HG03025 (cell line): Measurements from ENCODE around the gene LPAR5.
"Not testable (repeated sequence)": the region's sequence is repeated elsewhere in the genome, so short reads cannot be mapped to it uniquely, and the experiment has no call there.

Experiments
- ATAC-seq: cut with Tn5 transposase; IDR thresholded peaks from one replicate; pipeline ENCODE4 v1.9.1; 2021; ENCODE audit warnings: mild to moderate bottlenecking, moderate library complexity; ENCODE audit not compliant: unreplicated experiment, low FRiP score

LPAR5 gene

DNA sequence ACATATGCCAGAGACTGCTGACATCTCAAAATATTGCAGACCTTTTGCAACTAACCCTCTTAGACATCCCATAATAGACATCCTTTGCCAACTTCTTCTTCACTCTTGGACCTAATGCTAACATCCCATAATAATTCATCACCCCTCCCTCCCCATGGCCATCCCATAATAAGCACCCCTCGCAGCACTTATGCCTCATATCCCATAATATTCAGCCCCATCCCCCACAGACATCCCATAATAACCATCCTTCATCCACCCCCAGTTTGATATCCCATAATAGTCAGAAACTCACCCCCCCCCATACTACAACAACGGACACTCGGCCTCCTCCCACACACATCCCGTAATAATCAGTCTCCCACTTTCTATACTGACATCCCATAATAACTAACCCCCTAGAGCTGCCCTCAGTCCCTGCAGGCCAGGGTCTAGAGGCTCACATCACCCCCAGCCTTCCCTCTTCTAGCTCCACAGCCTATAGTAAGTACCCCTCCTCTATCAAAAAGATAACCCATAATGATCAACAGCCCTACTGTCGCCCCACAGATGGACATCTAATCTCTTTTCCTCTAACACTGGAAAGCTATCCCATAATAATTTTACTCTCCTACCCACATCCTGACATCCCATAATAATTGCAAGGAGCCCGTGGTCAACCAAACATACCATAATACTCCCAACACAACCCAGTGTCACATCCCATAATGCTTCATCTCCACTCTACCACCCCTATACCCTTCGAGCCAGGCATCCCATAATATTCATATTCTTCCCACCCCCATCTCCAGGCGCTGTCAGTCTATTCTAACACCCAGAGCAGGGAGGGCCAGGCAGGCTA is 27.8 kb downstream of the LPAR5 start:
- ATAC-seq = no peak

DNA sequence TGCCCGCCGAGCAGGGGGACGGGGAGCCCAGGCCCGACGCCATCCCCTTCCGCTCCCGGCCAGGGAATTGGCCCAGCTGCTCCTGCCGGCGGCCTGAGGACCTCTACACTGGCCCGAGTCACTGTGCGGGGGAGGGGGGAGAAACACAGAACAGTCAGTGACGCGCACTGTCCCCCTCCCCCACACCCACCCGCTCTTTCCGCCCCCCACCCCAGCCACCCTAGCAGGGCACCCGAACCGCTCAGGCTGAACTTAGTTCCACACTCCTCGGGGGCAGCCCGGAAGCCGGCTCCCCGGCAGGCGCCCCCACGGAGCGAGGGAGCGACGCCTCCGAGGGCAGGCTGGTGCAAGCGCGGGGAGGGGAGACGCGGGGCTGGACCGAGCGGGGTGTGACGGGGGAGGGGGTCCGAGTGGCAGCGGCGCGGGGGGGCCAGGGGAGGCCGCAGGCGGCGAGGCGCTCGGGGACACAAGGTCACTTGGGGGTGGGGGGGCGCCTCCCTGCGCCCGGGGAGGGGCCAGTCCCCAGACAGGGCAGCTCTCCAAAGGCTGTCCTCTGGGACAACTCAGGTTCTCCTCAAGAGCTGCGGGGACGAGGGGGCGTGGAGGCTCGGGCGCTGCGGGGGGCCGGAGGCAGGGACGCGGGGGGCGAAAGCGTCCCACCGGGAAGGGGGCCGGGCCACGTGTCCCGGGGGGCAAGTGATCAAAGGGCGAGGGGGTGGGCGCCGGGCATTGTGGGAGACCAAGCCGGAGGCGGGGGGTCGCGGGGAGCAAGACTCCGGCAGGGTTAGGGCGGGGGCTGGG is 29.2 kb downstream of the LPAR5 start:
- ATAC-seq = no peak

DNA sequence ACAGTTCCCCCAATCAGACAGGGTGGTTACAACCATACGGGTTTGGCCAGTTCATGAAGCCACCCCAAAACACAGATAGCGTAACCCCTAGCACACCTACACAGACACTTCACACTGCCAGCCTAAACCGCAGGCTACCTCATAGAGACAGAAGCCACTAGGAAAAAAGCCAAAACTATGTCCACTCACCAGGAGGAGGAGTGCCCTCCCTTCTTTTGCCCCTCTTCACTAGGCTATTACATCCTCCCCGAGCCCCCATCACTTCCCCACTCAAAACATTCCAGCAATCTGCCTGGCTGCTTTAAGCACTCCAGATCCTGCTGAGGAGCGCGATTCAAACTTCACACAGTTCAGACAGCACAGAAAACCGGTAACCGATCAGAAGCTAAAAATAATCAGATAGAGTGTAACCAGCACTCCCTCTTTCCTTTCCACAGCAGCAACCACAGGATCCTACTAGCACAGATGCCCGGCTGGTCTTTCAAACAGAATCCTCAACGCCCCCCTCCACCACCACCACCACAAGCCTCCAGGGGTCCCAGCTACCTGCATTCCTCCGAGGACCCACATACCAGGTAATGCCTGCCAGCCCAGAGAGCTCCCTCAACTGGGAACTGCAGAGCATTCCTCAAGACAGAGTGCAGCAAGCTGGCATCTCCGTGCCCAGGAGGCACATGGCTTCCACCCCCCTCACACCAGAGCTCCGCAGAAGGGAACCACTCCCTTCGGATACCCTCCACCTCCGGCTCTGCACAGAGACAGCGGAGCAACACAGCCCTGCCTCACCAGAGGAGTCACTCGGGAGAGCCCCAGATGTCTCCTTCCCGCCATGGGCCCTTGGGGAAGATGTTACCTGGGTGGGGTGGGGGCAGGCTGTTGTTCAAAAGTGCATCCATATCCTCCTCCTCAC is 30.1 kb downstream of the LPAR5 start:
- no peak for ATAC-seq

DNA sequence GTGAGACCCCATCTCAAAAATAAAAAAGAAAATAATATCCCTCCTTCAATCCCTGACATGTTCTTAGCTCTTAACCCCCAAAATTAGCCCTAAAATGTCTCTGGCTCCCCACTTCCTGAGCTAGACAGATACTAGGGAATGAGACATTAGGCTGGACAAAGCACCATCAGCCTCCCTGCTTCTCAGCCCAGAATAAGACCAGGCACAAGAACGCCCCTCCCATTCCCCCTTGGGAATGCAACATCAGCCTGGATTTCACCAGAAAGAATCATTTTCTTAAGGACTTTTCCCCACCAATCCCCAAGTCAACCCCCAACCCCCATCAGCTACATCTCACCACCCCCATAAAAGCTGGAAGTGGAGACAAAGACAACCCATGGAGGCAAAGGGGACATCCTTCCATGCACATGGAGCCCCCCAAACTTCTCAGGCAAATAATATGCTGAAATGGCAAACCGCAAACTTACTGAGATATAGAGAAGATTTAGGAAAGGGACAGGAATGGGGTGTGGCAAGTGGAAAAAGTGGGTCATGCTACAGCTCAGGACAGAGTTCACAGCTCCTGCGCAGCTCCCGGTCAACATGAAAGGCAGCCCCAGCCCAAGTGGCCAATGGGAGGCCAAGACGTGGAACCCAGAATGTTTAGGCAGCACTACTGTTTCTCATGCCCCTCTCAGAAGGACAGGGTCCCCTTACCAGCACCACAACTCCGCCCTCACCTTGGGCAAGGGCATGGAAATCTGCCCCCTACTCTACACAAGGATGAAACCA is 31.3 kb downstream of the LPAR5 start:
- no peak for ATAC-seq

DNA sequence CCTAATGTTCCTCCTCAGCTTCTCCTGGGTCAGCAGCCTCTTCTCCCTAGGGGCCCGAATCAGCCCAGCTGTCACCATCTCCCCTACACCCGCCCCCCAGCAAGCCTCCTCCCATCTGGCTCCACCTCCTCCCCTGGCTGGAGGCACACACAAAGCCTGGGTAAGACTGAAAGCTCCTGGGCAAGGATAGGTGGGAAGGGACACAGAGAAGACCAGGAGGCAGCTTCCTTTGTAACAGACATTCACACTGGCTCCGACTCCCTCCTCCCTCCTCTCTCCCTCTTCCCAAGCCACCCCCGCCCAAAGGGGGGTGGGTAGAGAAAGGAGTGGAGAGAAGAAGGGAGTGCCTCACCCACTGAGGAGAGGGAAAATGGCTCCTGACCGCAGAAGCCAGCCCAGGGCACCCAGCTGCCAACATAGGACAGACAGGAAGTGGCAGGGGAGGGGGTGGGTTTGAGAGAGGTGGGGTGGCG is 32.6 kb downstream of the LPAR5 start:
- no peak for ATAC-seq

DNA sequence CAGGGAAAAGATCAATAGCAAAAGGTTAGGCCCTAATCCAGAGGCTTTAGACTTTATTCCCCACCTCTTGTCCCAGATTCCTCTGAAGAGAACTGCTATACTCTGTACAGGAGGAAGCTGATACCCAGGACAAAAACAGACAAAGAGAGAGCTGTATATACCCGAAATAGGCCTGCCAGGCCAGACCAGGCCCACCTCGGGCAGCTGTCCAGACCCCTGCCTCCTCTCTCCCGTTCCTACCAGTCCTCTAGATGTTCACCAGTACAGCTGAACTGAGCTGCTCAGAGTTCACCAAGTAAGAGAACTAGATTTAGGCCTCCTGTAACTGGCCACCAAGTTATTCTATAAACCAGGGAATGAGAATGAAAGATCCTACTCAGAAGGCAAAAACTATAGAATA is 33.2 kb downstream of the LPAR5 start:
- ATAC-seq = no peak

DNA sequence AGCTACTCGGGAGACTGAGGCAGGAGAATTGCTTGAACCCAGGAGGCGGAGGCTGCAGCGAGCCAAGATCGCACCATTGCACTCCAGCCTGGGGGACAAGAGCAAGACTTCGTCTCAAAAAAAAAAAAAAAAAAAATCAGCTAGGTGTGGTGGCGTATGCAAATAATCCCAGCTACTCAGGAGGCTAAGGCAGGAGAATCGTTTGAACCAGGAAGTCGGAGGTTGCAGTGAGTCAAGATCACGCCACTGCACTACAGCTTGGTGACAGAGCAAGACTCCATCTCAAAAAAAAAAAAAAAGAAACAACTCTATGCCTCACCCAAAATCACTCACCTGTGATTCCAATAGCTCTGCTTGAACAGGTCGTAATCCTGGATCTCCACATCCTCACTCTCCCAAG is 40.1 kb downstream of the LPAR5 start:
- not testable (repeated sequence) for ATAC-seq

DNA sequence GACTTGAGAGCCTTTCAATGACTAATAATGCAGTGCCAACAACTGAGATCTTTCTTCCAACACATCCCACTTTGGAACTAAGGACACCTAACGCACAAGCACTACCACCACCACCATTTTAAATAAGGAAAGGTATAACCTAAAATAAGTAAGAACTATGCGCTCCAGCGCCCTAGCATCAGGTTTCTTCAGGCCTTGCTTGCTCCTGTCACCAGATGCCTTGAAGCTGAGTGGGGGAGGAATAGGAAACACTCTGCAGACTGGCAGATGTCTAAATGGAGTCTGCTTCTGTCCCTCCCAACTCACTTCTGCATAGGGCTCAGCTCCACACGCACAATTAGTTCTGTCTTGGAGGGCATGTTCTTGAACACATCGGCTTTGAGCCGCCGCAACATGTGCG is 43.7 kb downstream of the LPAR5 start:
- ATAC-seq = no peak

DNA sequence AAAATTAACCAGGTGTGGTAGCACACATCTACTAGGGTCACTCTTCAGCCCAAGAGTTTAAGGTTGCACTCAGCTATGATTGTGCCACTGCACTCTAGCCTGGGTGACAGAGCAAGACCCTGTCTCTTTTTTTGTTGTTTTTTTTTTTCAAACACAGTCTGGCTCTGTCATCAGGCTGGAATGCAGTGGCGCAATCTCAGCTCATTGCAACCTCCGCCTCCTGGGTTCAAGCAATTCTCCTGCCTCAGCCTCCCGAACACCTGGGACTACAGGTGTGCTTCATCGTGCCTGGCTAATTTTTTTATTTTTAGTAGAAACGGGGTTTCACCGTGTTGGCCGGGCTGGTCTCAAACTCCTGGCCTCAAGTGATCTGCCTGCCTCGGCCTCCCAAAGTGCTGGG is 49.2 kb downstream of the LPAR5 start:
- not testable (repeated sequence) for ATAC-seq

DNA sequence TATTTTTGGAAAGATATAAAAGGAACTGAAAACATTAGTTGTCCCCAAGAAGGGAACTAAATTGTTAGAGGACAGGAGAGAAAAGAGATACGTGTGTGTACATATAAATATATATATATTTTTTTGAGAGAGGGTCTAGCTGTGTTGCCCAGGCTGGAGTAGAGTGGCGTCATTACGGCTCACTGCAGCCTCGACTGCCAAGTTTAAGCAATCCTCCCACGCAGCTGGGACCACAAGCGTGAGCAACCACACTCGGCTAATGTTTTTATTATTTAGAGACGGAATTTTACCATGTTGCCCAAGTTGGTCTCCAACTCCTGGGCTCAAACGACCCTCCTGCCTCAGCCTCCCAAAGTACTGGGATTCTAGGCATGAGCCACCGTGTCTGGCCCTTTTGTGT is 51.5 kb downstream of the LPAR5 start:
- no peak for ATAC-seq

DNA sequence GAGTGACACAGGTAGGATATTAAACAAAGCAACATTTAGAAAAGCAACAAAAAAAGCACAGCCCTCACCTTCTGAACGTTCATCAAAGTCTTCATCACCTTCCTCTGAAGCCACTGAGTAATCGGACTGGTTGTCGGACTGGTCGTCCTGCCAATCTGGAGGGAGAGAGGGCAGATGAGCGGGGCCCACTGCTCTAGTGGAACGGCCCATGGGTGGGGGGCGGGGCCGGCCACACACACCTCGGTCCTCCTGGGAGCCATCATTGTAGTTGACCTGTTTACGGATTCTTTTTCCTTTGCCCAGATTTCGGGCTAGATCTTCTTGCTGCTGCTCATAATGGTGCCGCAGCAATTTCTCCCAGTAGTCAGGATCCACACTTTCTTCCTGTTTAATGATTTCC is 52.8 kb downstream of the LPAR5 start:
- no peak for ATAC-seq

DNA sequence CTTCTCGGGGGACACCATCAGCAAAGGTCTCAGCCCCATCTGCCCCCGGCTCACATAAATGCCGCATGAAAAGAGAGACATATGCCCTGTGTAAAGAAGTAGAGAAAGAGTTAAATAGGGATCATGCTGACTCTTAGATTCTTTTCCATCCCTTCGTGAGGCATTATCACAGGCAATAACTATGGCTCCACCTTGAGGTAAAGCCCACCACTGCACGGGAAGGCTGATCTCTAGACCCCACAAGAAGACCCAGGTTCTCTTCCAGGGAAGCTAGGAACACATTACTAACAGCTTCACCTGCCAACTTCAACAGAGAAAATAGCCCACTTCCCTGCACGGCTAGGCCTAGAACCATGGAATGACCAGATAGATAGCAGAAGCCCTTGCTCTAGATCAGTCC is 53.6 kb downstream of the LPAR5 start:
- ATAC-seq = no peak

DNA sequence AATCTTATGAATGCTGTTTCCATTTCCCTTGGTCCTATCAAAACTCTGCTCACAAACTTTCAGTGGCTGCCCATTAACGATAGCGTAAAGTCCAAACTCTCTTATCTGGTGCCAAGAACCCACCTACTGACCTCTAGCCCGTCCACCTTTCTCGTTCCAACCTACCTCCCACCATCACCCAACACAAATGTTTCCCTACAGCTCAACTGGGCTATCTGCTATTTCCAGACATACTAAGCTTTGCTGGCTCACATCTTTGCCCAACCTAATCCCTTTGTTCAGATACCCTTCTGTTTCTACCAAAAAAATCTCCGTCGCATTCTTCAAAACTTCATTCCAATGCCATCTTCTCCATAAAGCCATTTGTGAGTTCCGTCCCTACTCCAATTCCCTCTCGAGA is 60.1 kb downstream of the LPAR5 start:
- no peak for ATAC-seq

DNA sequence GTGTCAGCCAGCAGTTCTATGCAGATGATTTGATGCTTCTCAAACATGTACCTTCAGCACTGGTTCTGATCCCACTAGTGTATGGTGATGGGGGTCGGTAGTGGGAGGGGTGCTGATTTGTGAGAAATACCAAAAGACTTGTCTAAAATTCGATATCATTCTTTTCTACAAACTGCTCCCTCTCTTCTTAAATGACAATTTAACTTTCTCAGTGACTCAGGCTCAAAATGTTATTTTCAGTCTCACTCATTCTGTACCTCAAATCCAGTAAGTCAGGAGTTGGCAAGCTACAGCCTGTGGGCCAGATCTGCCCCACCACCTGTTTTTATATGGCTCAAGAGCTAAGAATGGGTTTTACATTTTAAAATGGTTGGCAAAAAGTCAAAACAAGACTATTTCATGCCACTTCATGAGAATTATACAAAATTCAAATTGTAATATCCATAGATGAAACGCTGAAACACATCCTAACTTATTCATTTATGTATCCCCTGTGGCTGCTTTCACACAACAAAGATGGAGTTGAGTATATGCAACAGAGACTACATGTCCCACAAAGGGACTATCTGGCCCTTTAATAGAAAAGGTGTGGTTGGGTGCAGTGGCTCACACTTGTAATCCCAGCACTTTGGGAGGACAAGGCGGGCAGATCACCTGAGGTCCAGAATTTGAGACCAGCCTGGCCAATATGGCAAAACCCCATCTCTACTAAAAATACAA is 61.0 kb downstream of the LPAR5 start:
- ATAC-seq = no peak

DNA sequence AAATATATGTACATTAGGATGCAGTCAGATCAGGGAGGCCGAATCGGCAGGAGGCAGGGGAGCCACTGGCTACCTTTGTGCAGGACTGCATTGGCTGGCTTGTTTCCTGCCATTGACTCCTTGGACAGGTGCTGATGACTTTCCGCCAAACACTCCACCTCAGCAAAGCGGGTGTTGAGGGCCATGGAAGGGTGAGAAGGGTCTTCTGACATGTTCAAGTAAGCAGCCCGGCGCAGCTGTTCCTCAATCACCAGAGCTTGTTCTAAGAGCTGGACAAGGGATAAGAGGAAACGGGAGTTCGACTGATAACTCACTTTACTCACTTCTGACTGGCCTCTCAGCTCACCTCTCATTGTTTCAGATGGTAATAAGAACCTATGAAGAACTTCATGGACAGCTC is 62.8 kb downstream of the LPAR5 start:
- ATAC-seq = no peak

DNA sequence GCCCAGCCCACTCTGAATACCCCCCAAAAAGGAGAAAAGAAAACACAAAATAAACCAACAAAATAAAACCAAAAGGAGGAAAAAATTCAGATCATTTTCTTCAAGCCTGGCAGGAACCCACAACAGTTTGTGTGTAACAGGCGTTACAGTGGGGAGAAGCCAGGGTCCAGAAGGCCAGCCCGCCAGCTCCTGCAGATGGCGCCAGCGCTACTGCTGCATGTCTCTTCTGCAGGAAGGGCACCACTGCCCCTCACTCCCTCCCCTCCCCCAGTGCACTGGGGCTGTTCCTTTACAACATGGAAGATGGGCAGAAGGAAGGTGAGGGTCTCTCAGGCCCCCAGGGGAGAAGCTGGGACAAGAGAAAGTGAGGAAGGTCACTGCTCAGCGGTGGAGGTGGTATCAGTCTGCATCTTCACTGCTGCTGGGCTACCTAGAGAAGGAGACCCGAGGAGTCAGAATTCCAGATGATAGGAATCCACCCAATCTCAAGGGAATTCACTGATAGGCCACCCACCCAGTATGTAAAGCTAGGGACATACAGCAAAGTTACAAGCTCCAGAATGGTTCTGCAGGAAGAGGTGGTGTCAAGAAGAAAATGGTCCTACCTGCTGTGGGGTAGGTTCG is 65.4 kb downstream of the LPAR5 start:
- ATAC-seq = no peak

DNA sequence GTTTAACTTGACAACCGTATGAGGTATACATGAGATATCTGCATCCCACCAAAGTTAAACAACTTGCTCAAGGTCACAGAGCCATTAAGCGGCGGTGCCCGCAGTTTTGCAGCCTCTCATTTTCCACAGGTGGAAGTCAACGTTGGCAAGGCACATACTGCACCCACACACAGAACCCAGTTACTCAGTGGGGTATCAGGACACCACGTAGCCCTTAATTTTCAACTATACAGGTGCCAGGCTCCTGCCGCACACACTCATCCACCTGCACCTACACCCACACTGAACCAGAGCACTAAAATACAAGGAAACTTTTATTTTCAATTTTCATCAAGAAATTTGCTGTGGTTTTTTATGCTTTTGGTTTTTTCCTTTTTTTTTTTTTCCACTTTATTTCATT is 66.0 kb downstream of the LPAR5 start:
- no peak for ATAC-seq

DNA sequence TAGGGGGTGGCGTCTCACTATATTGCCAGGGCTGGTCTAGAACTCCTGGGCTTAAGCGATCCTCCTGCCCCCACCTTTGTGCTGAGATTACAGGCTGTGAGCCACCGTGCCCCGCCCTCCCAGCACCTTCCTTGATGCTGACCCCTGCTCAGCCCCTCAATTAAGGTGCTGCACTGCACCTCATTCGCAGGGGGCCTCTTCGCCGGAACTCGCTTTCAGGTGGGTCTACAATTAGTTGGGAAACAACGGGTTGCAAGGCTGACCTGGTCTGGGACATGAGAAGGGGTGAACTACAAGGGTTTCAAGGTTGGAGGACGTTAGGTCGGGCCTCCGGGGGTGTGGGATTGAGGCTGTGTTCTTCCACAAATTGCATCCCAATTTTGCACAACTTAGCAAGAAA is 66.4 kb downstream of the LPAR5 start:
- ATAC-seq = no peak
